Measurements from ENCODE around the gene CIRBP. TPM values are rescaled to one million over a fixed set of nuclear protein-coding genes. Genes with fewer than 3 reads are reported as not detected.

The CIRBP gene
- total RNA-seq, 1 donor from 2014 or later: 403 TPM

DNA sequence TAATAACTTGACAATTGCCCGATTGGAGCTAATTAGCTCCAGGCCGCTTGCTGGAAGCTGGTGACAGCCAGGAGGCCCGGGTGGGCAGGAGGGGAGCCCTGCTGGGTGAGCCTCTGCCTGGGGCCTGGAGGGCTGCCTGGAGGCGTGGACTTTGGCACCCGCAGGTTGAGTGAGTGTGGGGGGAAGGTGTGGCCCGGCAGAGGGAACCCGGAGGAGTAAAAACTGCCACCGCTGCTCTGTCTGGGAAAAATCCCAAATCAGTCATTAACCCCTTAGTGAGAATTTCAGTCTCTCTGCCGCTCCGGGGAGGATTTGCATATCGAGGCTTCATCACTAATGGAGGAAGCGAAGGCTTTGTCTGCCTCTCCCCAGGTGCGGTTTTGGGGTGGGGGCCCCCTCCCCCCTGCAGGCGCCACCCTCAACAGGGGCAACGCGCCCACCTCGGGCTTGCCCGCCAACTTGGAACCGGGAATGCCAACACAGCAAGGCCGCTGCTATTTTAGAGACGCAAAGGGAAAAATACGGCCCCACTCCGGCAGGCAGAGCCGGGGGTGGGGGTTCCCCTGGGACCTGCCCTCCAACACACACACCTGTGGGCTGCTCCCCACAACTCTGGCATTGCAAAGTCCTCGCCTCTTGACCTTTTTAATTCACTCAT lies 22.8 kb downstream of the CIRBP start:
- TF ChIP-seq, protein P1, sequence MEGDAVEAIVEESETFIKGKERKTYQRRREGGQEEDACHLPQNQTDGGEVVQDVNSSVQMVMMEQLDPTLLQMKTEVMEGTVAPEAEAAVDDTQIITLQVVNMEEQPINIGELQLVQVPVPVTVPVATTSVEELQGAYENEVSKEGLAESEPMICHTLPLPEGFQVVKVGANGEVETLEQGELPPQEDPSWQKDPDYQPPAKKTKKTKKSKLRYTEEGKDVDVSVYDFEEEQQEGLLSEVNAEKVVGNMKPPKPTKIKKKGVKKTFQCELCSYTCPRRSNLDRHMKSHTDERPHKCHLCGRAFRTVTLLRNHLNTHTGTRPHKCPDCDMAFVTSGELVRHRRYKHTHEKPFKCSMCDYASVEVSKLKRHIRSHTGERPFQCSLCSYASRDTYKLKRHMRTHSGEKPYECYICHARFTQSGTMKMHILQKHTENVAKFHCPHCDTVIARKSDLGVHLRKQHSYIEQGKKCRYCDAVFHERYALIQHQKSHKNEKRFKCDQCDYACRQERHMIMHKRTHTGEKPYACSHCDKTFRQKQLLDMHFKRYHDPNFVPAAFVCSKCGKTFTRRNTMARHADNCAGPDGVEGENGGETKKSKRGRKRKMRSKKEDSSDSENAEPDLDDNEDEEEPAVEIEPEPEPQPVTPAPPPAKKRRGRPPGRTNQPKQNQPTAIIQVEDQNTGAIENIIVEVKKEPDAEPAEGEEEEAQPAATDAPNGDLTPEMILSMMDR (IDR thresholded peaks at IDR 0.05; ENCODE audit: insufficient read depth, low read length, poor library complexity, severe bottlenecking): no peak
- peaks cover 78% of the 10 kb centered on the region for H3K27me3 ChIP-seq (ENCODE audit: control insufficient read depth, insufficient read depth, low read length)
- H3K4me3 ChIP-seq (ENCODE audit: low read depth, low read length): no peak overlapping the region
- DNase-seq (ENCODE audit: low read depth): no peak
- H3K36me3 ChIP-seq (ENCODE audit: control insufficient read depth, insufficient read depth, low read length): no peaks in the 10 kb centered on the region

DNA sequence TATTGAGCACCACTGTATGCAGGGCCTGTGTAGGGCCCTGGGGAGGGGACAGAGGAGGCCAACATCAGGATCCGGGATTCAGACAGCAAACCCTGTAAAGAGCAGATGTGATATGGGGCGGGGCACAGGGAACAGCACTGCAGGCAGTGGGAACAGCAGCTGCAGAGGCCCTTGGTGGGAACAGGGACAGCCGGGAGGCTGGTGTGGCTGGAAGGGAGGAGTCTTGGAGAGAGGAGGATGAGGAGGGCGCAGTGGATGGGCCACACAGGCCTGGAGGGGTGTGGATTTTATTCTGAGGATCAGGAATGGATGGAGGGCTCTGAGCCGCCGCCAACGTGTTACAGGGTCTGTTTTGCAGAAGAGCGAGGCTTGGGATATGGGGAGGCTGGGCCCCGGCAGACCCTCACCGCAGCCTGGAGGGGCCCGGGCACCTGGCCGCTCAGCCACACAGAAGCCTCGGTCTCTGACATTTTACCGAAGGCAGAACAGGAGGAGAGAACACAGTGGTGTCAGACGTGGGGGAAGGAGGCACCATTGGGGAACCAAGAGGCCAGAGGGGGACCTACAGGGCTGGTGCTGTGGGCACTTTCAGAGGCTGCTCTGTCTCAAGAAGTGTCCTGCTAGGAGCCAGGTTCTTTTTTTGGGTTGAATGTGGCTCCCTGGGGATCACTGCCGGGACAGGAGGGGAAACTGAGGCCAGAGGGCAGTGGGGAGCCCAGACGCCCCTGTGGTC lies 23.5 kb downstream of the CIRBP start:
- peaks cover 71% of the 10 kb centered on the region for H3K27me3 ChIP-seq (ENCODE audit: control insufficient read depth, insufficient read depth, low read length)
- TF ChIP-seq, protein P1 (IDR thresholded peaks at IDR 0.05; ENCODE audit: insufficient read depth, low read length, poor library complexity, severe bottlenecking): no peak
- DNase-seq (ENCODE audit: low read depth): no peak
- no peaks in the 10 kb centered on the region for H3K36me3 ChIP-seq (ENCODE audit: control insufficient read depth, insufficient read depth, low read length)
- no peak overlapping the region for H3K4me3 ChIP-seq (ENCODE audit: low read depth, low read length)

DNA sequence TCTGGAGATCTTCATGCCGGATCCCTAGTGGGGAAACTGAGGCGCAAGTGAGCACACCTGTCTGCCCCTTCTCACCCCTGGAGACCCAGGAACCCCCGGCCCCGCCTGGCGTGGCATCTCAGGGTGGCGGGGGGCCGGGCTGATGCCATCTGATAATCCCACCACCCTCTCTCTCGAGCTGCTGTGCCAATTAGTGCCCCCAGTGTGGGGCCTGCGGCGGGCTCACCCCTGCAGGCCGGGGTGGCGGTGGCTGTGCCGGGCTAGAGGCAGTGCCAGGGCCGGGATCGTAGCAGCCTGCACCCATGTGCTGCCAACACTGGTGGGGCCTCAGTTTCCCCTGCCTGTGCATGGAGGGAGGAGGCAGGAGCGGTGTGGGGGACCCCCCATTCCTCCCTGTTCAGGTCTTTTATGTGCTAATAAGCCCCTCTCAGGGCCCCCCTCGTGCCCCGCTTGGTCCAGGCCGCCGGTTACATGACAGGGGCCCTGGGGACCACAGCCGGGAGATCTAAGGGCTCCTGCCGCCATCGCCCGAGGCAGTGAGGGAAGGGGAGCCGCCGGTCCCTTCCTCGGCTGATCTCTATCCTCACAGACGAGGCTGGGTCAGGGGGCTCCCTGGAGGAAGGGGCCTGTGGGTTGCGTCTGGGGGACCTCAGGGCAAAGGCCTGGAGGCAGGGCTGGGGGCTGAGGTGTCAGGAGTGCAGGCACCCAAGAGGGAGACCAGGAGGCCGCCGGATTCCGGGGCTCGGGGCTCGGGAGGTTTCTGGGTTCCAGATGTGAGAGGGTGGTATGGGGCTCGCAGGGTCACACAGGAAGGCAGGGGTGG lies 24.9 kb downstream of the CIRBP start:
- DNase-seq (ENCODE audit: low read depth): no peak
- Histone ChIP-seq H3K36me3 (ENCODE audit: control insufficient read depth, insufficient read depth, low read length) (no peaks in the 10 kb centered on the region), H3K27me3 (ENCODE audit: control insufficient read depth, insufficient read depth, low read length) (peaks cover 59% of the 10 kb centered on the region), H3K4me3 (ENCODE audit: low read depth, low read length) (no peak overlapping the region)
- TF ChIP-seq, protein P1 (IDR thresholded peaks at IDR 0.05; ENCODE audit: insufficient read depth, low read length, poor library complexity, severe bottlenecking): no peak

DNA sequence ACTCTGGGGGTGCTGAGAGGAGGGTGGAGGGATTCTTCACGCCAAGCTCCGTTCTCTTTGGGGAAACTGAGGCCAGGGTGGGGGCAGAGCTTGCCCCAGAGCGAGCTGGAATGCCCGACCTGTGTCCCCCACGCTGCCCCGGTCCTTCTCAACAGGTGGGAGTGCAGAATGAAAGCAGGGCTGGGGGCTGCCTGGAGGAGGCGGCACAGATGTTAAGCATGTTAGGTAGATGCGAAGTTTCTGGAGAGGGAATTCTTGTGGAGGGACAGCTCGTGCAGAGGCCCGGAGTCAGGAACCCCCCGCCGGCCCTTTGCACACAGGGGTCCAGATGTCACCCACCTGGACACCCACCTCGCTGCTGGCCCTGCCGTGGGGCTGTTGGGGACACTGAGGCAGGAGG lies 25.6 kb downstream of the CIRBP start:
- H3K4me3 ChIP-seq (ENCODE audit: low read depth, low read length): no peak overlapping the region
- TF ChIP-seq, protein P1 (IDR thresholded peaks at IDR 0.05; ENCODE audit: insufficient read depth, low read length, poor library complexity, severe bottlenecking): no peak
- DNase-seq (ENCODE audit: low read depth): no peak
- no peaks in the 10 kb centered on the region for H3K36me3 ChIP-seq (ENCODE audit: control insufficient read depth, insufficient read depth, low read length)
- H3K27me3 ChIP-seq (ENCODE audit: control insufficient read depth, insufficient read depth, low read length): peaks cover 53% of the 10 kb centered on the region

DNA sequence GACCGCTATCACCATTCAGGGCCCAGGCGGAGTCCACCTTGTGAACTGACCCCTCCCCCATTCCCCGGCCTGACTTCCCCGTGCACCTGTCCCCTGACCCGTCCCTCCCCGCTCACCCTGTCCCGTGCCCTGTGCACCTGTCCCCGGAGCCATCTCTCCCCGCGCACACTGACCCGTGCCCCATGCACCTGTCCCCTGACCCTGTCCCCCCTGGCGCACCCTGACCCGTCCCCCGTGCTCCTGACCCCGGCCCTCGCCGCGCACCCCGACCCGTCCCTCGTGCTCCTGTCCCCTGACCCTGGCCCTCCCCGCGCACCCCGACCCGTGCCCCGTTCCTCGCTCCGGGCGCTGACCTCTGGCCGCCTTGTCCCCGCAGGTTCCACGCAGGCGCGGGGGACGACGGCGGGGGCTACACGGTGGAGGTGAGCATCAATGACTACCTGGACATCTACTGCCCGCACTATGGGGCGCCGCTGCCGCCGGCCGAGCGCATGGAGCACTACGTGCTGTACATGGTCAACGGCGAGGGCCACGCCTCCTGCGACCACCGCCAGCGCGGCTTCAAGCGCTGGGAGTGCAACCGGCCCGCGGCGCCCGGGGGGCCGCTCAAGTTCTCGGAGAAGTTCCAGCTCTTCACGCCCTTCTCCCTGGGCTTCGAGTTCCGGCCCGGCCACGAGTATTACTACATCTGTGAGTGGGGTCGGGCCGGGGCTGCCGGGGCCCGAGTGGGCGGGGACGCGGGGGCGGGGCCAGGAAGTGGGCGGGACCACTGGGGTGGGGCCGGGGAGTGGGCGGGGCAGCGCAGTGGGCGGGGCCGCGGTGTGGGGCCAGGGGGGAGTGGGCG lies 26.3 kb downstream of the CIRBP start:
- Histone ChIP-seq H3K27me3 (ENCODE audit: control insufficient read depth, insufficient read depth, low read length) (peaks cover 47% of the 10 kb centered on the region), H3K4me3 (ENCODE audit: low read depth, low read length) (peak overlapping the region; percentile 7), H3K36me3 (ENCODE audit: control insufficient read depth, insufficient read depth, low read length) (no peaks in the 10 kb centered on the region)
- TF ChIP-seq, protein P1 (IDR thresholded peaks at IDR 0.05; ENCODE audit: insufficient read depth, low read length, poor library complexity, severe bottlenecking): no peak
- no peak for DNase-seq (ENCODE audit: low read depth)
